ENCODE results near the gene HES2.
"Not testable (repeated sequence)": the region's sequence is repeated elsewhere in the genome, so short reads cannot be mapped to it uniquely, and the experiment has no call there.

The HES2 gene

GRCh38 chr1:6453895-6454855 lies 34.5 kb upstream of the HES2 start:
- not testable (repeated sequence) for DNase-seq

GRCh38 chr1:6450943-6451373 lies 31.2 kb upstream of the HES2 start:
- no peak for DNase-seq

GRCh38 chr1:6450486-6450885 lies 30.8 kb upstream of the HES2 start:
- DNase-seq = not testable (repeated sequence)

GRCh38 chr1:6450005-6450450 lies 30.3 kb upstream of the HES2 start:
- no peak for DNase-seq

- peak in 2 of 4 experiments; percentile 16 to 27 for DNase-seq
These were observed 29.3 kb upstream of the HES2 start for GRCh38 chr1:6448749-6449631.

GRCh38 chr1:6447818-6448748 lies 28.4 kb upstream of the HES2 start:
- no peak for DNase-seq

- DNase-seq = no peak
These were observed 27.5 kb upstream of the HES2 start for GRCh38 chr1:6447016-6447817.

GRCh38 chr1:6446665-6447015 lies 26.9 kb upstream of the HES2 start:
- DNase-seq = no peak

- DNase-seq = not testable (repeated sequence)
These were observed 26.2 kb upstream of the HES2 start for GRCh38 chr1:6445929-6446328.

- peak; percentile 29 to 68 (median 40) for DNase-seq
These were observed 25.5 kb upstream of the HES2 start for GRCh38 chr1:6445062-6445763.

- DNase-seq = no peak
These were observed 24.7 kb upstream of the HES2 start for GRCh38 chr1:6444377-6444776.

GRCh38 chr1:6443339-6444115 lies 23.8 kb upstream of the HES2 start:
- DNase-seq = no peak

- no peak for DNase-seq
These were observed 21.9 kb upstream of the HES2 start for GRCh38 chr1:6441586-6441985.

GRCh38 chr1:6440198-6441126 lies 20.7 kb upstream of the HES2 start:
- peak in 3 of 4 experiments; percentile 33 to 62 (median 42) for DNase-seq

- DNase-seq = peak; percentile 55 to 76 (median 62)
These were observed 18.4 kb upstream of the HES2 start for GRCh38 chr1:6438047-6438525.

- peak in 1 of 4 experiments; percentile 32 for DNase-seq
These were observed 17.4 kb upstream of the HES2 start for GRCh38 chr1:6437012-6437700.

- DNase-seq = not testable (repeated sequence)
These were observed 16.6 kb upstream of the HES2 start for GRCh38 chr1:6436277-6436676.

GRCh38 chr1:6435547-6435946 lies 15.8 kb upstream of the HES2 start:
- DNase-seq = no peak

All from suppressor macrophage (primary cell).